CD4-positive, alpha-beta T cell treated with Interleukin-15 for 4 hours (primary cell): Measurements from ENCODE around the gene LPA.
A peak's percentile ranks its signal among the peaks of the same experiment; 100 is the strongest.

Experiments used
- DNase-seq: peaks from one replicate; pipeline ENCODE4 v3.0.0-alpha.2; 2020; ENCODE audit warnings: low spot score

LPA gene

GRCh38 chr6:160520043-160520904, 143.8 kb downstream of the LPA start:
- peak; percentile 66 for DNase-seq

GRCh38 chr6:160519603-160520042, 144.5 kb downstream of the LPA start:
- peak; percentile 77 for DNase-seq

GRCh38 chr6:160519133-160519532, 144.9 kb downstream of the LPA start:
- no peak for DNase-seq

- no peak for DNase-seq
Observed at GRCh38 chr6:160513836-160514235, 150.2 kb downstream of the LPA start.

- DNase-seq, result no peak
Observed at GRCh38 chr6:160510976-160511617, 153.0 kb downstream of the LPA start.

- no peak for DNase-seq
Observed at GRCh38 chr6:160510199-160510598, 153.9 kb downstream of the LPA start.

- DNase-seq, result no peak
Observed at GRCh38 chr6:160509610-160510009, 154.5 kb downstream of the LPA start.

GRCh38 chr6:160508599-160508998, 155.5 kb downstream of the LPA start:
- DNase-seq, result no peak

GRCh38 chr6:160507420-160507819, 156.7 kb downstream of the LPA start:
- no peak for DNase-seq

GRCh38 chr6:160505970-160506369, 158.1 kb downstream of the LPA start:
- no peak for DNase-seq

- no peak for DNase-seq
Observed at GRCh38 chr6:160500639-160501038, 163.4 kb downstream of the LPA start.

GRCh38 chr6:160494576-160494975, 169.5 kb downstream of the LPA start:
- no peak for DNase-seq

- no peak for DNase-seq
Observed at GRCh38 chr6:160489091-160489490, 175.0 kb downstream of the LPA start.

GRCh38 chr6:160487116-160487515, 177.0 kb downstream of the LPA start:
- no peak for DNase-seq
